Naive thymus-derived CD4-positive, alpha-beta T cell (primary cell): ENCODE results near the gene HMG20B. TPM values are rescaled to one million over a fixed set of nuclear protein-coding genes. Genes with fewer than 3 reads are reported as not detected.
A peak's percentile ranks its signal among the peaks of the same experiment; 100 is the strongest.

ENCODE experiments used
- ATAC-seq: fragments of 150-1000 bp; cut with Tn5 transposase; 2 replicates; pipeline ENCODE4 v1.10.0; 2021; ENCODE audit warnings: mild to moderate bottlenecking, moderate library complexity
- CTCF ChIA-PET: fragments of 350-600 bp; sonication (Branson Sonifier 250); formaldehyde crosslinking; loops from one replicate; lab custom pipeline; 2021; ENCODE audit warnings: antibody characterized with exemption; lab: Charles Lee
- POLR2A ChIA-PET: fragments of 350-600 bp; sonication (Branson Sonifier 250); formaldehyde crosslinking; loops from one replicate; lab custom pipeline; 2021; ENCODE audit warnings: antibody characterized with exemption, inconsistent platforms; lab: Charles Lee
- DNase-seq, 9 donors: peaks; one replicate each; pipeline versions ENCODE4 v3.0.0 to v3.0.0-alpha.2; 2020 to 2022; ENCODE audit warnings: mixed read lengths in 1 of 9
- H3K27ac ChIP-seq: one replicate; pipeline ENCODE4 v1.7.0; 2013; ENCODE audit warnings: mild to moderate bottlenecking, low read depth, low read length, moderate library complexity
- H3K27me3 ChIP-seq, 2 donors: one replicate each; pipeline ENCODE4 v1.7.0; 2013; ENCODE audit warnings: low read length in 2 of 2, mild to moderate bottlenecking in 2 of 2, moderate library complexity in 2 of 2; ENCODE audit not compliant: control insufficient read depth in 2 of 2, insufficient read depth in 2 of 2
- H3K36me3 ChIP-seq, 3 experiments: 1 replicate in 2 of 3; 2 replicates in 1 of 3; pipeline ENCODE4 v1.7.0; 2013; ENCODE audit warnings: low read length in 3 of 3, mild to moderate bottlenecking in 3 of 3, moderate library complexity in 1 of 3; ENCODE audit not compliant: insufficient read depth in 3 of 3, control insufficient read depth in 2 of 3
- H3K4me1 ChIP-seq, 2 donors: one replicate each; pipeline ENCODE4 v1.7.0; 2013; ENCODE audit warnings: low read length in 2 of 2, mild to moderate bottlenecking in 2 of 2, moderate library complexity in 1 of 2; ENCODE audit not compliant: control insufficient read depth in 2 of 2, insufficient read depth in 2 of 2
- H3K4me3 ChIP-seq: 2 replicates; pipeline ENCODE4 v1.7.0; 2013; ENCODE audit warnings: mild to moderate bottlenecking, low read length
- H3K9me3 ChIP-seq, 3 experiments: 1 replicate in 2 of 3; 2 replicates in 1 of 3; pipeline ENCODE4 v1.7.0; 2013; ENCODE audit warnings: low read length in 3 of 3; ENCODE audit not compliant: control insufficient read depth in 2 of 3
- H3K27ac Mint-ChIP-seq, 9 donors: one replicate each; pipeline ENCODE4 v1.8.0; 2020 to 2022; ENCODE audit warnings: mixed read lengths in 9 of 9, mild to moderate bottlenecking in 8 of 9, moderate library complexity in 5 of 9, inconsistent platforms in 2 of 9
- H3K27me3 Mint-ChIP-seq, 5 donors: one replicate each; pipeline ENCODE4 v1.8.0; 2021 to 2022; ENCODE audit warnings: mixed read lengths in 5 of 5, mild to moderate bottlenecking in 1 of 5
- H3K36me3 Mint-ChIP-seq, 5 donors: one replicate each; pipeline ENCODE4 v1.8.0; 2020 to 2022; ENCODE audit warnings: mixed read lengths in 5 of 5, mild to moderate bottlenecking in 3 of 5, inconsistent platforms in 1 of 5
- H3K4me1 Mint-ChIP-seq, 7 donors: one replicate each; pipeline ENCODE4 v1.8.0; 2020 to 2022; ENCODE audit warnings: mixed read lengths in 7 of 7, mild to moderate bottlenecking in 3 of 7, inconsistent platforms in 1 of 7
- H3K4me3 Mint-ChIP-seq, 10 donors: one replicate each; pipeline ENCODE4 v1.8.0; 2020 to 2022; ENCODE audit warnings: mild to moderate bottlenecking in 10 of 10, mixed read lengths in 10 of 10, moderate library complexity in 6 of 10, inconsistent platforms in 2 of 10
- H3K9me3 Mint-ChIP-seq, 11 donors: one replicate each; pipeline ENCODE4 v1.8.0; 2020 to 2022; ENCODE audit warnings: mixed read lengths in 11 of 11, mild to moderate bottlenecking in 4 of 11, inconsistent platforms in 1 of 11, moderate library complexity in 1 of 11
- intact Hi-C, 2 donors: fragments of 100-400 bp; cut with micrococcal nuclease; formaldehyde crosslinking; loops; one replicate each; pipeline ENCODE4 v1.15.1; 2023
- polyA plus RNA-seq, 2 donors: library from polyadenylated mRNA; unstranded; fragments of 300-500 nt; fragmentation: Illumina TruSeq; gene quantifications; one replicate each; pipeline ENCODE4 v1.2.3, GENCODE V29; 2021
- total RNA-seq, 6 experiments: library from RNA in 5 of 6; stranded (reverse) in 5 of 6; gene quantifications; 1 replicate in 5 of 6; 2 replicates in 1 of 6; pipeline ENCODE4 v1.2.3 and lab custom pipeline; 2021 to 2026

The HMG20B gene
- total and polyA plus RNA-seq, 7 experiments from 2014 or later = 37.9 to 65.6 (median 53.0) TPM

DNA sequence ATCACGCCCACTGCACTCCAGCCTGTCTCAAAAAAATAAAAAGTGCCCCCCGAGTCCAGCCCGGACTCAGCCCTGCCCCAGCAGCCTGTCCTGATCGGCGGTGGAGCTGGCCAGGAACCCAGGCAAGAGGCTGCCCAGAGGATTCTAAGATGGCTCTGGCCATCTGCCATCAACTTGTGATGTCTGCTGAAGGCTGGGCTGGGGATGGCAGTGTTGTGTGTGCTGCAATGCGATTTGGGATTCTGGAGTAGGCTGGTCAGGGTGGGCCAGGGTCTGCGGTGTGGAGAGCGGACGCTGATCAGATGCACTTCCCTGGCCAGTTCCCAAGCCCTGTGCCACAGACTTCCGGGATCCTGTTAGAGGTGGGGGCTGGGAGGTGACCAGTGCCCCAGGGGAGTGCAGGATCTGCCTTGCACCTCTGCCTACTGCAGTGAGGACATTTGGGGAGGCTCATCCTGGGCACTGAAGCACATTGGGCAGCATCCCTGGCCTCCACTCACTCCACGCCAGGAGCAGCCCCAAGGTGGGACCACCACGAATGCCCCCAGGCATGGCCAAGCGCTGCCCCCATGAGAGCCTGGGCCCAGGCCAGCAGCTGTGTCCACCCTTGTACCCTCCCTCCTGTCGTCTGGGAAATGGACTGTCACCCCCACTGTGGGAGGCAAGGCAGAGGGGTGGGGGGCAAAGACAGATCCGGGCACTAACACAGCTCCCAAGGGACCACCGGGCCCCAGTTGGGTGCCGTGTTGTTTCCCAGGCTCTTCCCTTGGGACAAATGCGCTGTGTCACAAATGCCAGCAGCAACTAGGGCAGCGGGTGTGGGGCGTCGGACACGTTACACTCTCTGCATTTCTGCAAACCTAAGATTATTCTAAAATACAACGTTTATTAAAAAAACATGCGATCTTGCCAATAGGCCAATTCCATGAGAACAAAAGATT, 37.3 kb downstream of the HMG20B start:
- no peak overlapping the region for H3K4me3 Mint-ChIP-seq
- H3K9me3 ChIP-seq = no peaks in the 10 kb centered on the region
- intact Hi-C loops = loop anchor here in 1 of 2 donors (5.0 kb wide), 2 partner anchors 38 to 53 kb away; partner anchors contain the start of genes HMG20B and MFSD12
- peak overlapping the region; percentile 19 for H3K27ac ChIP-seq
- DNase-seq (no peak), ATAC-seq (no peak)
- ChIA-PET POLR2A (interaction anchor here (0.5 kb wide), 1 partner anchor 16 kb away, joined by 3 read pairs; no protein-coding TSS in a partner anchor), CTCF (interaction anchor here (0.7 kb wide), 1 partner anchor 424 kb away, joined by 3 read pairs; the partner anchor contains the start of gene NCLN)
- H3K27me3 Mint-ChIP-seq = peaks cover 0 to 9% (median 0%) of the 10 kb centered on the region in 5 donors
- H3K36me3 ChIP-seq = peaks cover 0 to 50% (median 0%) of the 10 kb centered on the region in 3 experiments
- H3K4me1 Mint-ChIP-seq = peaks cover 7 to 15% (median 11%) of the 10 kb centered on the region in 7 donors
- H3K4me3 ChIP-seq = no peak overlapping the region
- no peaks in the 10 kb centered on the region for H3K9me3 Mint-ChIP-seq
- H3K36me3 Mint-ChIP-seq = peaks cover 0 to 9% (median 4%) of the 10 kb centered on the region in 5 donors
- no peaks in the 10 kb centered on the region for H3K27me3 ChIP-seq
- H3K27ac Mint-ChIP-seq = peak overlapping the region in 3 of 9 donors; percentile 2 to 21 (median 12)
- H3K4me1 ChIP-seq = peaks cover 12% of the 10 kb centered on the region in 2 donors

DNA sequence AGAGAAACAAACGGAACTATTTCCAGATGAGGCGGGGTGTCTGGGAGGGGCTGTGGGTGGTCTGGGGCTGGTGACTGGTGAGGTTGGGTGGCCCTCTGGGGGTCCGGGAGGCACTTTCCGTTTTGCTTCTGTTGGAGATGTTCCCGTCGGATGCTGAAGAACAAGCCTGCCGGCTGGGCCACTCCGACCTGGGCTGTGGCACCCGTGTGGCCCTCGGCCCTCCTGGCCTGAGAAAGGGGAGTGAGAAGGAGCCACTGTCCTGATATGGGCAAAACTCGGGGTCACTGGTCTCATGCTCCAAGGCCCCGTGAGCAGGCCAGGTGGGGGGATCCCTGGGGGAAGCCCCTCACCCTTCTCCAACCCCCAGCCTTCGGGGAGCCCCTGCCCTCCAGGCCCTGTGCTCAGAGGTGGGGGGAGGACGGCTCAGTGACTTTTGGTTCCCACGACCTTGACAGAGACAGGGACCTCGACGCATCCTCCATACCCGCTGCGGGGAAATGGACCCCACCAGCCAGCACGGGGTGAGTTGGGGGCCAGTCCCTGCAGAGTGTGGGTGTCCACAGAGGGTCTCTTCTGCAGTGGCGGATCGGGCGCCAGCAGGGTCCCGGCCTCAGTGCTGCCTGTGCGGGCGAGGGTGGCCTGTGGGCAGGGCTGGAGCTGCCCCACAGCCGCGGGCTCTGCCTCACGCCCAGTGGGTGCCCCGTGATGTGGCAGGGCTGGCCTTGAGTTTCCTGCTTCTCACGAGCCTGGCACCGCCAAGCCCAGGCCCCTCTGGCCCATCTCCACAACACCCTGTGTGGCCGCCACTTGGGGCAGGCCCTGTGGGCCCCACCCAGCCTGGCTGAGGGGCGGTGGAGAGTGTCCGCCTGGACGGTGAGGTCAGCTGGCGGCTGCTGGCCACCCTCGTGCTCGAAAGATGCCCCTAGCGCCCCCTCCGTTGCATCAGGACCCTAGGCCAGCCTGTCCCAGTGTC, 38.3 kb downstream of the HMG20B start:
- Mint-ChIP-seq H3K4me1 (peaks cover 7 to 15% (median 12%) of the 10 kb centered on the region in 7 donors), H3K36me3 (peaks cover 0 to 9% (median 4%) of the 10 kb centered on the region in 5 donors), H3K4me3 (no peak overlapping the region), H3K9me3 (no peaks in the 10 kb centered on the region), H3K27me3 (peaks cover 0 to 9% (median 0%) of the 10 kb centered on the region in 5 donors), H3K27ac (peak overlapping the region in 1 of 9 donors; percentile 43)
- intact Hi-C loops = no loop called here
- ChIA-PET POLR2A (no interaction called here), CTCF (no interaction called here)
- H3K9me3 ChIP-seq = no peaks in the 10 kb centered on the region
- DNase-seq (no peak), ATAC-seq (no peak)
- peaks cover 2% of the 10 kb centered on the region in 2 donors for H3K4me1 ChIP-seq
- peaks cover 0 to 60% (median 0%) of the 10 kb centered on the region in 3 experiments for H3K36me3 ChIP-seq
- H3K4me3 ChIP-seq = no peak overlapping the region
- no peaks in the 10 kb centered on the region for H3K27me3 ChIP-seq
- no peak overlapping the region for H3K27ac ChIP-seq

DNA sequence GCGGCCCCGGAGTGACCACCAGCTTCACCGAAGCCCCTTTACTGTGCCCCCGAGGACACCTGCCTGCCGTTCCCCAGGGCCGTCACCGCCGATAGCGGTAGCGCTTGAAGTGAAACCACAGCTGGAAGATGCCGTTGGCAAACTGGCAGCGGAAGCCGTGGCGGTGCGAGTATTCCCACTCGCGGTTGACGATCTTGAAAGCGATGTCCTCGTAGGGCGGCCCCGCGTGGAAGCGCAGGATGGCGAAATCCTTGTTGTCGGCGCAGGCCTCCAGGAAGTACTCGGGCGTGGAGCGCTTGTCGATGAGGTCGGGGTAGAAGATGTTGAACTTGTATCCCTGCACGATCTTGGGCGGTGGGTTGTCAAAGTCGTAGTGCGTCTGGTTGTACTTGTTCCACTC, 39.1 kb downstream of the HMG20B start:
- Histone ChIP-seq H3K27ac (no peak overlapping the region), H3K4me1 (no peaks in the 10 kb centered on the region), H3K9me3 (no peaks in the 10 kb centered on the region), H3K36me3 (peaks cover 0 to 62% (median 0%) of the 10 kb centered on the region in 3 experiments), H3K4me3 (no peak overlapping the region), H3K27me3 (no peaks in the 10 kb centered on the region)
- Mint-ChIP-seq H3K9me3 (no peaks in the 10 kb centered on the region), H3K27me3 (peaks cover 0 to 9% (median 0%) of the 10 kb centered on the region in 5 donors), H3K36me3 (peaks cover 0 to 9% (median 4%) of the 10 kb centered on the region in 5 donors), H3K4me1 (peaks cover 7 to 15% (median 12%) of the 10 kb centered on the region in 7 donors), H3K27ac (no peak overlapping the region), H3K4me3 (no peak overlapping the region)
- DNase-seq = no peak
- ATAC-seq = no peak
- ChIA-PET CTCF (no interaction called here), POLR2A (no interaction called here)
- intact Hi-C loops = no loop called here

DNA sequence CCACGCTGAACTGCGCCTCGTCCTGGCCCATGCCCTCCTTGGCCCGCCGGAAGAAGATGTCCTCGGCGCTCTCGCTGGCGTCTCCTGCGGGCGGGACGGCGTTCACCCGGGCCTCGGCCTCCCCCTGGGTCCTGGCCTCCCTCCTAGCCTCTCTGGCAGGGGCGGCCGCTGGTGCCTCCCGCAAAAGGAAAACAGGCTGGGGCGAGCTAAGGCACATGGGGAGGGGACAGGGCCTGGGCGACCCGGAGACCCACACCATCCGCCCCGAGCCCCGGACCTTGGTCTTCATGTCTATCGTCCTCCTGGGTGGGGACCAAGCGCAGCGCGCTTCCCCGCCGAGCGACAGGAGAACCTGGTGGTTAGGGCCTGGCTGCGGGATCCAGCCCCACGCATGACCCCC, 39.6 kb downstream of the HMG20B start:
- Mint-ChIP-seq H3K27ac (no peak overlapping the region), H3K9me3 (no peaks in the 10 kb centered on the region), H3K36me3 (peaks cover 0 to 9% (median 4%) of the 10 kb centered on the region in 5 donors), H3K4me3 (no peak overlapping the region), H3K4me1 (peaks cover 7 to 16% (median 12%) of the 10 kb centered on the region in 7 donors), H3K27me3 (peaks cover 0 to 5% (median 0%) of the 10 kb centered on the region in 5 donors)
- Histone ChIP-seq H3K27ac (no peak overlapping the region), H3K27me3 (no peaks in the 10 kb centered on the region), H3K4me3 (no peak overlapping the region), H3K36me3 (peaks cover 0 to 62% (median 0%) of the 10 kb centered on the region in 3 experiments), H3K9me3 (no peaks in the 10 kb centered on the region), H3K4me1 (peaks cover 0 to 2% of the 10 kb centered on the region in 2 donors)
- ChIA-PET CTCF (no interaction called here), POLR2A (no interaction called here)
- ATAC-seq = no peak
- no peak for DNase-seq
- intact Hi-C loops = no loop called here

DNA sequence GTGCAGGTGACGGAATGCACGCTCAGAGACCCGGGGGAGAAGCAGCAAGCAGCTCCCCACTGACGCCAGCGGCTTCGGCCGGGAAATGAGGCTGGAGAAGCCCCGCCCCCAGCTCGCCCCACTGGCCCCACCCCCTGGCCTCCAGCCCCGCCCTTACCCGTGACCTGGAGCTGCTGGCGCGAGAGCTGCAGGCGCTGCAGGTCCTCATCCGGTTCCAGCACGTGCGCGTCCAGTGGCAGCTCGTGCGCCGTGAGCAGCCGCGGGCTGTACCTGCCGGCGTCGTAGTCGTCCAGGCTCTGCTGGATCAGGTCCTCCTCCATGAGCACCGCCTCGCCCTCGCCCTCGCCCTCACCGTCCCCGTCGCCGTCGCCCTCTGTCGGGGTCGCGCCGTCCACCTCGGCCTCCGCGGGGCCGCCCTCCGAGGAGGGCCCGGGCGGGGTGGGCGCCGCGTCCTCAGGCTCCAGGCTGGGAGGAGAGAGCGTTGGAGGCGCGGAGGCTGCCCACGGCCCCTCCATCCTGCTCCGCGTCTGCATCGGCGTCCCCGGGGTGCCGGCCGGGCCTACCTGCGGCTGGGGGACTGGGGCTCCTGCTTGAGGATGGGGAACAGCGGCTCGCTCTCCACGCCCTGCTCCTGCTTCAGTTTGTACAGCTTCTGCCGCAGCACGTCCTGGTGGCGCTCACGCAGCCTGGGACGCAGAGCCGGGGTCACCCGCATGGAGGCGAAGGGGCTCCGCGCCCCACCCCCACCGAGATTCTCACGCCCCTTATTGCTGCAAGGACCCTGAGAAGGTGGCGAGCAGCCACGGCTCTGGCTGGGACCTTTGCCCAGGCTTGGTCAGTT, 40.4 kb downstream of the HMG20B start:
- Mint-ChIP-seq H3K4me1 (peaks cover 2 to 16% (median 11%) of the 10 kb centered on the region in 7 donors), H3K9me3 (no peaks in the 10 kb centered on the region), H3K27ac (no peak overlapping the region), H3K36me3 (peaks cover 0 to 9% (median 4%) of the 10 kb centered on the region in 5 donors), H3K27me3 (peaks cover 0 to 1% (median 0%) of the 10 kb centered on the region in 5 donors), H3K4me3 (no peak overlapping the region)
- peaks cover 0 to 10% of the 10 kb centered on the region in 2 donors for H3K4me1 ChIP-seq
- H3K4me3 ChIP-seq = no peak overlapping the region
- CTCF ChIA-PET = no interaction called here
- intact Hi-C loops = no loop called here
- H3K27me3 ChIP-seq = no peaks in the 10 kb centered on the region
- H3K36me3 ChIP-seq = peaks cover 0 to 62% (median 0%) of the 10 kb centered on the region in 3 experiments
- ATAC-seq (no peak), DNase-seq (no peak)
- H3K27ac ChIP-seq = no peak overlapping the region
- H3K9me3 ChIP-seq = no peaks in the 10 kb centered on the region
- POLR2A ChIA-PET = interaction anchor here (0.7 kb wide), 1 partner anchor 9 kb away, joined by 3 read pairs; no protein-coding TSS in a partner anchor
